GM23338 (cell line): ENCODE data around the gene RALGPS1. TPM values are rescaled to one million over a fixed set of nuclear protein-coding genes. Genes with fewer than 3 reads are reported as not detected.

ENCODE experiments used
- ATAC-seq: fragments of 200-7000 bp; cut with Tn5 transposase; 3 replicates; pipeline ENCODE4 v1.9.1; 2020
- DNase-seq: peaks from one replicate; pipeline ENCODE4 v3.0.0-alpha.2; 2015; ENCODE audit warnings: low spot score
- H2AFZ ChIP-seq: fragments of 200-600 bp; sonication (generic); 2 replicates; pipeline ENCODE4 v1.8.0; 2016; ENCODE audit warnings: antibody characterized with exemption, mild to moderate bottlenecking, moderate library complexity
- H3F3A ChIP-seq: fragments of 200-600 bp; sonication (generic); replicated peaks from 2 replicates; pipeline ENCODE4 v1.8.0; 2017; ENCODE audit warnings: antibody characterized with exemption, mixed run types, low read depth
- H3K27ac ChIP-seq: fragments of 200-600 bp; sonication (generic); 2 replicates; pipeline ENCODE4 v1.6.1; 2016; ENCODE audit warnings: low read depth
- H3K27me3 ChIP-seq: fragments of 200-600 bp; sonication (generic); 2 replicates; pipeline ENCODE4 v1.8.0; 2016; ENCODE audit warnings: mild to moderate bottlenecking, mixed run types, moderate library complexity; ENCODE audit not compliant: insufficient read depth
- H3K36me3 ChIP-seq: fragments of 200-600 bp; sonication (generic); 2 replicates; pipeline ENCODE4 v1.8.0; 2016; ENCODE audit warnings: mild to moderate bottlenecking; ENCODE audit not compliant: insufficient read depth
- H3K4me1 ChIP-seq: fragments of 200-600 bp; sonication (generic); 2 replicates; pipeline ENCODE4 v1.8.0; 2016; ENCODE audit warnings: mild to moderate bottlenecking, moderate library complexity; ENCODE audit not compliant: insufficient read depth
- H3K4me2 ChIP-seq: fragments of 200-600 bp; sonication (generic); 2 replicates; pipeline ENCODE4 v1.7.1; 2017; ENCODE audit warnings: mixed run types
- H3K4me3 ChIP-seq: fragments of 200-600 bp; sonication (generic); 2 replicates; pipeline ENCODE4 v1.6.1; 2016; ENCODE audit warnings: mixed run types
- H3K79me2 ChIP-seq: fragments of 200-600 bp; sonication (generic); replicated peaks from 2 replicates; pipeline ENCODE4 v1.8.0; 2017; ENCODE audit warnings: mild to moderate bottlenecking; ENCODE audit not compliant: insufficient read depth
- H3K9me2 ChIP-seq: fragments of 200-600 bp; sonication (generic); 2 replicates; pipeline ENCODE4 v1.8.0; 2017; ENCODE audit not compliant: insufficient read depth
- H4K20me1 ChIP-seq: fragments of 200-600 bp; sonication (generic); replicated peaks from 2 replicates; pipeline ENCODE4 v1.8.0; 2017; ENCODE audit warnings: mild to moderate bottlenecking; ENCODE audit not compliant: insufficient read depth
- H3K27ac Mint-ChIP-seq: 2 replicates; pipeline ENCODE4 v1.8.0; 2020; ENCODE audit warnings: inconsistent platforms, mild to moderate bottlenecking, moderate library complexity, mixed read lengths
- H3K27me3 Mint-ChIP-seq: 3 replicates; pipeline ENCODE4 v1.8.0; 2022; ENCODE audit warnings: low read depth, mild to moderate bottlenecking, moderate library complexity, mixed read lengths, inconsistent platforms; ENCODE audit not compliant: insufficient read depth, poor library complexity
- H3K36me3 Mint-ChIP-seq: 3 replicates; pipeline ENCODE4 v1.8.0; 2021; ENCODE audit warnings: low read depth, mild to moderate bottlenecking, inconsistent platforms, moderate library complexity, mixed read lengths
- H3K4me1 Mint-ChIP-seq: 3 replicates; pipeline ENCODE4 v1.8.0; 2020; ENCODE audit warnings: mild to moderate bottlenecking, inconsistent platforms, mixed read lengths
- H3K4me3 Mint-ChIP-seq: 3 replicates; pipeline ENCODE4 v1.8.0; 2021; ENCODE audit warnings: moderate library complexity, mild to moderate bottlenecking, inconsistent platforms, mixed read lengths
- H3K9me3 Mint-ChIP-seq: 3 replicates; pipeline ENCODE4 v1.8.0; 2020; ENCODE audit warnings: moderate library complexity, mild to moderate bottlenecking, inconsistent platforms, mixed read lengths
- NANOG ChIP-seq: IDR thresholded peaks from 2 replicates; pipeline ENCODE4 v1.6.1; 2016; ENCODE audit warnings: antibody characterized with exemption, borderline replicate concordance
- ZNF114 ChIP-seq: fragments of 250-450 bp; sonication (Bioruptor Pico); IDR thresholded peaks from 2 replicates; pipeline ENCODE4 v1.5.0; 2020; ENCODE audit warnings: mild to moderate bottlenecking, moderate library complexity
- polyA plus RNA-seq: library from polyadenylated mRNA; unstranded; fragments of >200 nt; fragmentation: Nextera tagmentation; extraction: Ambion mirVana; gene quantifications from 2 replicates; pipeline ENCODE4 v1.2.1, GENCODE V29; 2016
- total RNA-seq: library from RNA; depleted of rRNA; stranded (reverse); fragments of >200 nt; shearing (Covaris generic); gene quantifications from 2 replicates; pipeline ENCODE4 v1.2.3, GENCODE V29; 2014
- TF ChIP-seq, protein P1 (sequence below): fragments of 250-450 bp; sonication (Bioruptor Pico); IDR thresholded peaks from 2 replicates; pipeline ENCODE4 v1.5.0; 2020; ENCODE audit warnings: mild to moderate bottlenecking, moderate library complexity

Gene RALGPS1
- total and polyA plus RNA-seq, 2 experiments from 2014 or later, result 18.2 to 57.1 TPM

DNA sequence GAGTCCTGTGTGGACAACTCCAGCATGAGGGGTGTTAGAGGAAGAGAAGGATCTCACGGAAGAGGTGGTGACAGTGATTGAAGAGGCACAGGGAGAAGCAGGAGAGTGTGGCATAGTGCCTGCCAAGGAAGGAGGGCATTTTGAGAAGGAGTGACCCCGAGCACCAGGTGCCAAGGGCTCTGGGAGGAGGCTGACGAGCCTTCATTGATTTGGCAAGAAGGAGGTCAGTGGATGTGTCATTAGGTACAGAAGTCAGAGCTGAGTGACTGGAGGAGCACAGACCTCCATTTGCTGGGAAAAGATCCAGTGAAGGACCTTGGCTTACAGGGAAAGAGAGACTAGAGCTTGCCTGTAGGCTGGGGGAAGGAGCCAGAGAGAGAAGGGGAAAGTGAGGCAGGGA is 278.2 kb downstream of the RALGPS1 start:
- DNase-seq, result no peak
- no peak overlapping the region; the same call in 1 of the 2 replicates for H3K27ac Mint-ChIP-seq
- ATAC-seq, result no peak

More for the DNA sequence above, 278.2 kb downstream of the RALGPS1 start:
- Histone ChIP-seq H3K27ac (no peak overlapping the region), H3F3A (no peaks in the 10 kb centered on the region), H3K4me2 (no peak overlapping the region), H3K27me3 (no peaks in the 10 kb centered on the region), H3K4me3 (no peak overlapping the region), H3K36me3 (no peaks in the 10 kb centered on the region), H3K79me2 (no peaks in the 10 kb centered on the region), H3K4me1 (no peaks in the 10 kb centered on the region; the same call in 1 of the 2 replicates), H2AFZ (no peak overlapping the region), H4K20me1 (no peaks in the 10 kb centered on the region), H3K9me2 (no peaks in the 10 kb centered on the region)
- Mint-ChIP-seq H3K4me3 (no peak overlapping the region), H3K27me3 (peaks cover 8% of the 10 kb centered on the region), H3K36me3 (no peaks in the 10 kb centered on the region; the same call in 2 of the 3 replicates), H3K9me3 (no peaks in the 10 kb centered on the region), H3K4me1 (peaks cover 2% of the 10 kb centered on the region)
- TF ChIP-seq NANOG (no peak), ZNF114 (no peak)
- TF ChIP-seq, protein P1, sequence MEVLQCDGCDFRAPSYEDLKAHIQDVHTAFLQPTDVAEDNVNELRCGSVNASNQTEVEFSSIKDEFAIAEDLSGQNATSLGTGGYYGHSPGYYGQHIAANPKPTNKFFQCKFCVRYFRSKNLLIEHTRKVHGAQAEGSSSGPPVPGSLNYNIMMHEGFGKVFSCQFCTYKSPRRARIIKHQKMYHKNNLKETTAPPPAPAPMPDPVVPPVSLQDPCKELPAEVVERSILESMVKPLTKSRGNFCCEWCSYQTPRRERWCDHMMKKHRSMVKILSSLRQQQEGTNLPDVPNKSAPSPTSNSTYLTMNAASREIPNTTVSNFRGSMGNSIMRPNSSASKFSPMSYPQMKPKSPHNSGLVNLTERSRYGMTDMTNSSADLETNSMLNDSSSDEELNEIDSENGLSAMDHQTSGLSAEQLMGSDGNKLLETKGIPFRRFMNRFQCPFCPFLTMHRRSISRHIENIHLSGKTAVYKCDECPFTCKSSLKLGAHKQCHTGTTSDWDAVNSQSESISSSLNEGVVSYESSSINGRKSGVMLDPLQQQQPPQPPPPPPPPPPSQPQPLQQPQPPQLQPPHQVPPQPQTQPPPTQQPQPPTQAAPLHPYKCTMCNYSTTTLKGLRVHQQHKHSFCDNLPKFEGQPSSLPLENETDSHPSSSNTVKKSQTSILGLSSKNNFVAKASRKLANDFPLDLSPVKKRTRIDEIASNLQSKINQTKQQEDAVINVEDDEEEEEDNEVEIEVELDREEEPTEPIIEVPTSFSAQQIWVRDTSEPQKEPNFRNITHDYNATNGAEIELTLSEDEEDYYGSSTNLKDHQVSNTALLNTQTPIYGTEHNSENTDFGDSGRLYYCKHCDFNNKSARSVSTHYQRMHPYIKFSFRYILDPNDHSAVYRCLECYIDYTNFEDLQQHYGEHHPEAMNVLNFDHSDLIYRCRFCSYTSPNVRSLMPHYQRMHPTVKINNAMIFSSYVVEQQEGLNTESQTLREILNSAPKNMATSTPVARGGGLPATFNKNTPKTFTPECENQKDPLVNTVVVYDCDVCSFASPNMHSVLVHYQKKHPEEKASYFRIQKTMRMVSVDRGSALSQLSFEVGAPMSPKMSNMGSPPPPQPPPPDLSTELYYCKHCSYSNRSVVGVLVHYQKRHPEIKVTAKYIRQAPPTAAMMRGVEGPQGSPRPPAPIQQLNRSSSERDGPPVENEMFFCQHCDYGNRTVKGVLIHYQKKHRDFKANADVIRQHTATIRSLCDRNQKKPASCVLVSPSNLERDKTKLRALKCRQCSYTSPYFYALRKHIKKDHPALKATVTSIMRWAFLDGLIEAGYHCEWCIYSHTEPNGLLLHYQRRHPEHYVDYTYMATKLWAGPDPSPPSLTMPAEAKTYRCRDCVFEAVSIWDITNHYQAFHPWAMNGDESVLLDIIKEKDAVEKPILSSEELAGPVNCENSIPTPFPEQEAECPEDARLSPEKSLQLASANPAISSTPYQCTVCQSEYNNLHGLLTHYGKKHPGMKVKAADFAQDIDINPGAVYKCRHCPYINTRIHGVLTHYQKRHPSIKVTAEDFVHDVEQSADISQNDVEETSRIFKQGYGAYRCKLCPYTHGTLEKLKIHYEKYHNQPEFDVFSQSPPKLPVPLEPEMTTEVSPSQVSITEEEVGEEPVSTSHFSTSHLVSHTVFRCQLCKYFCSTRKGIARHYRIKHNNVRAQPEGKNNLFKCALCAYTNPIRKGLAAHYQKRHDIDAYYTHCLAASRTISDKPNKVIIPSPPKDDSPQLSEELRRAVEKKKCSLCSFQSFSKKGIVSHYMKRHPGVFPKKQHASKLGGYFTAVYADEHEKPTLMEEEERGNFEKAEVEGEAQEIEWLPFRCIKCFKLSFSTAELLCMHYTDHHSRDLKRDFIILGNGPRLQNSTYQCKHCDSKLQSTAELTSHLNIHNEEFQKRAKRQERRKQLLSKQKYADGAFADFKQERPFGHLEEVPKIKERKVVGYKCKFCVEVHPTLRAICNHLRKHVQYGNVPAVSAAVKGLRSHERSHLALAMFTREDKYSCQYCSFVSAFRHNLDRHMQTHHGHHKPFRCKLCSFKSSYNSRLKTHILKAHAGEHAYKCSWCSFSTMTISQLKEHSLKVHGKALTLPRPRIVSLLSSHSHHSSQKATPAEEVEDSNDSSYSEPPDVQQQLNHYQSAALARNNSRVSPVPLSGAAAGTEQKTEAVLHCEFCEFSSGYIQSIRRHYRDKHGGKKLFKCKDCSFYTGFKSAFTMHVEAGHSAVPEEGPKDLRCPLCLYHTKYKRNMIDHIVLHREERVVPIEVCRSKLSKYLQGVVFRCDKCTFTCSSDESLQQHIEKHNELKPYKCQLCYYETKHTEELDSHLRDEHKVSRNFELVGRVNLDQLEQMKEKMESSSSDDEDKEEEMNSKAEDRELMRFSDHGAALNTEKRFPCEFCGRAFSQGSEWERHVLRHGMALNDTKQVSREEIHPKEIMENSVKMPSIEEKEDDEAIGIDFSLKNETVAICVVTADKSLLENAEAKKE (CRISPR knock-in tag), result no peak
